Activated CD8-positive, alpha-beta memory T cell treated with anti-CD3 and anti-CD28 coated beads for 1 hour (primary cell): Measurements from ENCODE around the gene CYP4F22.
"Not testable (repeated sequence)": the region's sequence is repeated elsewhere in the genome, so short reads cannot be mapped to it uniquely, and the experiment has no call there.

Experiments used
- DNase-seq, 2 donors: peaks; one replicate each; pipeline ENCODE4 v3.0.0-alpha.2; 2020; ENCODE audit warnings: low read depth in 1 of 2; ENCODE audit errors: extremely low read depth in 1 of 2

Gene CYP4F22

DNA sequence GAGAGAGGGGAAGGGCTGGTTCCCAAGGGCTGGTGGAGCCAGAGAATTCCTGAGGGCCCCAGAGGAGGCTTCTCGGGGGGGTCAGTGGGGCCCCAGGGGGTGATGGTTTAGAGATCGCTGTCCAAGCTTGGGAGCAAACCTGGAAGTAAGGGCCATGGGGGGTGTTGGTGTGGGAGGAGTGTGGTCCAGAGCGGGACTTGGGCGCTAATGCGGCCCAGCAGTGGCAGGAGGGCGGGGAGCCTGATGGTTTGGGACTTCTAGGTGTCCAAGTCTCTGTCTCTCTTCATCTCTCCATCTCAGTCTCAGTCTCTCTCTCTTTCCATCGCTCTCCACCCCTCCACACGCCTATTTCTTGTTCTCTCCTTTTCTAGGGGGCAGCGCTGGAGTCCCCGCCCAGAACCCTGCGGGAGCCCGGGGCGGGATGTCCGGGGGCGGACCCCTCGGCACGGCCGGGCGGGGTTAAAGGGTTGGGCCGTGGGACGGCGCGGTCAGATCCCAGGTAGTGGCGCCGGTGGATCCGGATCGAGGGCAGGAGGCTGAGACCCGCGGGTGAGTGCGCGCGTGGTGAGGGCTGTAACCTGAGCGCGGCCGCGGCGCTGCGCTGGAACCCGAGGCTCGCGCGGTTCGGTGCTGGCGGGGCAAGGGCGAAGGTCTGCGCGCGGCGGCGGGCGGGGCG is at the start of gene CYP4F22:
CYP4F22 (plus strand) TSS at position 491 of the 676 bp plus-strand sequence. CDS start 16,812 bp downstream, outside the sequence.
- no peak for DNase-seq

DNA sequence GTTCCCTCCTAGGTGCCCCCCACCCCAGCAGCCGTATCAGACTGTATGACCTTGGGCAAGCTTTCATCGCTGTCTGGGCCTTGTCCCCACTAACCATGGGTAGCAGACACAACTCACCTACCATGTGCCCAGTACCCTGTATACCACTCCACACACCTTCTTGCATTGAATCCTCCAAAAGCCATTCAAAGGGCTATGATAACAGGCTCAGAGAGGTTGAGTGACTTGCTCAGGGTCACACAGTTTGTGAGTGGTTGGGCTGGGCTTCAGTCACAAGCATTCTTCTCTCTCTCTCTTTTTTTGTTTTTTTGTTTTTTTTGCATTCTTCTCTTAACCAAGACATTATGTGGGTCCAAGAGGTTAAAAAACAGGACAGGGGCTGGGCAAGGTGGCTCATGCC is 46.6 kb upstream of the CYP4F22 start:
- no peak for DNase-seq

DNA sequence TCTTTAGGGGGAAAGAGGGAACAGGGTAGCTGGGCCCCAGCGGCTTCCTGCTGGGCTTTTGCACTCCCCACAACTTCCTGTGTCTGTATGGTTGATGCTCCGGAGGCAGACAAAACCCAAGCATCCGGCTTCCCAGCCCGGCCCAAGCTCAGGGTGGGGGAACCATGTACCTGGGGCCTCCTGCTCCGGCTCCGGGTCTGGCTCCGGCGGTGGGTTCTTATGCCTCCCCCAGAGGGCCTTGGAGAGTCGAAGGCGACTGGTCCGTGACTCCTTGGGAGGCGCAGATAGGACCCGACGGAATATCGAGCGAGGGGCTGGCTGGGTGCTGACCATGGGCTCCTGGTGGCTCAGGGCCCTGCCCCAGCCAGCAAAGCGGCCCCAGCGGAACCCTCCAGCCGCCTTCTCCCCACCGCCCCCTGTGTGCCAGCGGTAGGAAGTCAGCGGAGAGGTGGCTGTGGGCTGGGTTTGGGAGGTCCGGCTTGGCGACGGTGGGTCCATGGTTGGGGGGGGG is 44.4 kb upstream of the CYP4F22 start:
- peak; percentile 52 to 60 for DNase-seq

DNA sequence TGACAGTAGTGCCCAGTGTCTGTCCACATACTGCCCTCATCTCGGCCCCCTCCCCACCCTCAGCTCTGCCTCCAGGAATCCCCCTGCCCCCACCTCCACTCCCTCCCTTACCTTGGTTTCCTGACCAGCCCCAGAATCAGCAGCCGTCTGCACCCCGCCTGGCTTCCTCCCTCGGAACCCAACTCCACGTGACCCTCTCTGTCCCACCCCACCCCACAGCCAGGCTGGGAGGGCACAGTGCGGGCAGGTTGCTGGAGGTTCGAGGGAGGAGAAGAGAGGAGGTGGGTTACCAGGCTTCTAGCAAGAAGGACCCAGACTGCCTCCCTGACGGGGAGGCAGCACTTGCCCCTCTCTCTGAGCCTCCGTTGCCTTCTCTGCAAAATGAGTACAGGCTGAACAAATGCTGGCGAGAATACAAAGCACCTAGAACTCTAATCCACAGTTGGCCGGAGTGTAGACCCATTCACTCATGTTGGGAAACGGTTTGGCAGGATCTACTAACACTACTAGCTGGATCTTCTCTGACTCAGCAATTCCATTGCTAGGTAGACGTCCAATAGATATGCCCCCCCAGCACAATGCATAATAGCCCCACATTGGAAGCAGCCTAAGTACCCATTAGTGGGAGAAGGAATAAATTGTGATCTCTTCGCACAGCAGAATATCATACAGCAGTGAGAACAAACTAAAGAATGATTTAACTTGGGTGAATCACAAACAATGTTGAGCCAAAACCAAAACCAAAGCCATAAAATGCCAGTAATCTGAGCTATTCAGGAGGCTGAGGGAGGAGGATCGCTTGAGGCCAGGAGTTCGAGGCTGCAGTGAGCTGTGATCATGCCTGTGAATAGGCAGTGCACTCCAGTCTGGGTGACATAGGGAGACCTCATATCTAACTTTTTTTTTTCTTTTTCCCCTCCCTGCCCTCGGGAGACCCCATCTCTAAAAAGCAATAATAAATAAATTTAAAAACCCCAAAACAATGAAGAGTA is 43.6 kb upstream of the CYP4F22 start, which contains the start of gene RASAL3:
RASAL3 (minus strand) TSS at position 151 of the 992 bp plus-strand sequence. CDS start 186 bp downstream, outside the sequence.
- DNase-seq: peak; percentile 48 to 61

DNA sequence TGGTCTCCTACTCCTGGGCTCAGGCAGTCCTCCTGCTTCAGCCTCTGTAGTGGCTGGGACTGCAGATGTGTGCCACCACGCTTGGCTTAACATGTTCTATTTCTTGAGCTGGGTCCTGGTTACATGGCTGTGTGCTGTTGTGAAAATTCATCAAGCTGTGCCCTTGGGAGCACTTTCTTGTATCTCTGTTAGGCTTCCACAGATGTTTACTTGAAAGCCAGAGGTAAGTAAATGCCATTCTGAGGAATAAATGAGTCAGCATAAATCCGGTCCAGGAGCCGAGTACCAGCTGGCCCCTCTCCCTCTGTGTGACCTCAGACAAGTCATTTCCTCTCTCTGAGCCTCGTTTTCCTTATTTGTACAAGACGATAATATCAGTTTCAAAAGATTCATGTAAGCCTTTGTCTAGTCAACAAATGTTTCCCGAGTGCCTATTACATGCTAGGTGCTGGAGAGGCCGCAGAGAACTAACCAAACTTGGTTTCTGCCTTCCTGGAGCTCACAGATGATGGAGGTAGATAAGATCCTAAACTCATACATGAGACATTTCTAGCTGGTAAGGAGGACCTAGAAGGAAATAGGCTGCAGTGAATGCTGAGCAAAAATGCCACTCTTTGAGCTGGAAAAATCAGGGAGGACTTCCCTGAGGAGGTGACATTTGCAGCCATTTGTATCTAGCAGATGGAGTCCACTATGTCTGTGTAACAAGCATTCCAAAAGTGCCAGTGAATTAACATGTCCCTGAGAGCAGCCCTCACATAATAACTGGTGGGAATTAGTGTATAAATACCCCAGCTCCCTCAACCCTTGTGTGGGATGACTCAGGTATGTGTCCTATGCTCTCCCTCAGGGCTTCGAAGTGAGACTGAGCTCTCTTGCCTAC is 41.2 kb upstream of the CYP4F22 start:
- peak; percentile 17 to 37 for DNase-seq

DNA sequence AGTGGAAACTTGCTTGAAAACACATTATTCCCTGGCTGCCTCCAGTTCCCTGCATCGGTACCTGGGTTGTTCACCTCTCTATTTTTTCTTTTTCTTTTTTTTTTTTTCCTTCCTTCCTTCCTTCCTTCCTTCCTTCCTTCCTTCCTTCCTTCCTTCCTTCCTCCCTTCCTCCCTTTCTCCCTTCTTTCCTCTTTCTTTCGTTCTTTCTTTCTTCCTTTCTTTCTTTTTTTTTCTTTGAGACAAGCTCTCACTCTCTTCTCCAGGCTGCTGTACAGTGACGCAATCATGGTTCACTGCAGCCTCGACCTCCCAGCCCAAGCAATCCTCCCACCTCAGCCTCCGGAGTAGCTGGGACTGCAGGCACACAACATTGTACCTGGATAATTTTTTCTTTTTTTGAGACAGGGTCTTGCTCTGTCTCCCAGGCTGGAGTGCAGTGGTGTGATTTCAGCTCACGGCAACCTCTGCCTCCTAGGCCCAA is 40.6 kb upstream of the CYP4F22 start:
- DNase-seq: no peak

DNA sequence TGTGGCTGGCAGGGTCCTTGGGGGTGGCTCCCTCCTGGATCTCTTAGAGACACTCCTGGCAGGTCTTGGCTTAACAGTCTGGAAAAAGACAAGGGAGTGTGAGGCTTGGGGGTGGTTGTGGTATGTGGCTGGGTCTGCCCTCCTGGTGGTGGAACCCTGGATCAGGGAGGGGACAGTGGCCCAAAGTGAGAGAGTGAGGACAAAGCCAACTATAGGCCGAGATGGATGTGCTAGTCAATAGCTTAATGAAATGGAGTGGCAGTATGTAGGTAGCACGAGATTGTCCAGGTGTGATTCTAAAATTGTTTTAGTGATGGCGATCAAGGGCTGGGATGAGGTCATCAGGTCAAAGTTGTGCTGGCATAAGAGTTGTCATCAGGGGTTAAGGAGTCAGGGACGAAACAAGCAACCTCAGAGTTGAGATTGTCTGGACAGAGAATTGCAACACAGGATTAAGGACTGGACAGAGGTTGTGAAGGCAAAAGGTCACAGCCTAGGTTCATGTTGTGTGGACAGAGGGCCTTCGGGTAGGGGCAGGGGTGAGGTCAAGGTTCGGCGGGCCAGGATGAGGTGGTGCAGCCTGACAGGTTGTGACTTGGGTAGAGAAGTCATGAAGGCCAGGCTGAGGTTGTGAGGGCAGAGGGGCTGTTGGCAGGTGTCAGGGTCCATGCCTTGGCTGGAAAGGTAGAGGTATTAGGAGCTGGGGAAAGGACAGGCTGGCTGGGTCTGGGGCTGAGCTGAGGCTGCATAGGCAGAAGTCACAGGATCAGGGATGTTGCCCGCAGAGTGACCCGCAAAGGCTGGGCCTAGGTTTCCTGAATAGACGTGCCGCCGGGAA is 39.4 kb upstream of the CYP4F22 start:
- no peak for DNase-seq

DNA sequence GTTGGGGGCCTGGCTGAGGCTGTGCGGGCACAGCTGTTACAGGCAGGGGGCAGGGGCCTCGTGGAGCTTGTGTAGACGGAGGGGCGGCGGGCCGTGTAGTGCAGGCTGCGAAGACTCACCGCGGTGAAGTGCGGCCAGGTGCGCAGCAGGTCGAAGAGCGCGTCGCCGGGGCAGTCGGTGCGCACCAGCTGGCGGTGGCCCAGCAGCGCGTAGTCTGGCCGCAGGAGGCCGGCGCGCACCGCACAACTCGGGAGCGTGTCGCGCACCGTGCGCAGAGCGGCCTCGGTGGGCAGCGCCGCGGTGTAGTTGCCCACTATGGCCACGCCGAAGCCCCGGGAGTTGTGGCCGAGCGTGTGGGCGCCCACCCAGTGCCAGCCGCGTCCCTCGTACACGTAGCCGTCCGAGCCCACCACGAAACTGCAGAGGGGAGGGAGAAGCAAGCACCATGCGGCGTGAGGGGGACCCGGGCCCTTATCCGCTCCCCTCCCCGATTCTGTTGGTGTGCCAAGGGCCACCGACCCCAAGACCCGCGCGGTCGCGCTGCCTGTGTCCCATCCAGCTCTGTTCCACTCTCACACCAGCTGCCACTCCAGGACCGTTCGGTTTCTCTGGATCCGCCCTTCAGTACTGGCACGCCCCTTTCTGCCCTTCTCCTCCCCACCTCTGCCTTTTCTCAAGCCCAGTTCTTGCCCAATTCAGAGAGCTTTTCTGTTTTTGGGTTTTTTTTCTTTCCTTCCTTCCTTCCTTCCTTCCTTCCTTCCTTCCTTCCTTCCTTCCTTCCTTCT is 38.6 kb upstream of the CYP4F22 start:
- no peak for DNase-seq

DNA sequence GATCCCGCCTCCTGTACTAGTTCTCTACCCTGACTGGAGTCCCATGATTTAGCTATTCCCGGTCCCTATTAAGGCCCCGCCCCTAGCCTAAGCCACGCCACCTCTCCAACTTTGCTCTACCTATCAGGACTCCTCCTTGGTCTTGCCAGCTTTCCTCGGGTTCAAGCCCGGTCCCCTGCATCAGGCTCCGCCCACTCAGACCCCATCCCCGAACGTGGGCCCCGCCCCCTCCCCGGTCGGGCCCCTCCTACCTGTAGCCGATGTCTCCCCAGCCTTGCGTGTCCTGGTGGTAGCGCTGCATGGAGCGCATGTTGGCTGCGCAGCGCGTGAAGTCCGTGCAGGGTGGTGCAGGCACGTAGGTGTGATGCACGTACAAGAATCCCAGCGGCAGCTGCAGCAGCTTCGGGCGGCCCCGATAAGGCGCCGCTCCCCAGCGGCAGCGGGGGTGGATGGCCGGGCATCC is 36.7 kb upstream of the CYP4F22 start:
- no peak for DNase-seq

DNA sequence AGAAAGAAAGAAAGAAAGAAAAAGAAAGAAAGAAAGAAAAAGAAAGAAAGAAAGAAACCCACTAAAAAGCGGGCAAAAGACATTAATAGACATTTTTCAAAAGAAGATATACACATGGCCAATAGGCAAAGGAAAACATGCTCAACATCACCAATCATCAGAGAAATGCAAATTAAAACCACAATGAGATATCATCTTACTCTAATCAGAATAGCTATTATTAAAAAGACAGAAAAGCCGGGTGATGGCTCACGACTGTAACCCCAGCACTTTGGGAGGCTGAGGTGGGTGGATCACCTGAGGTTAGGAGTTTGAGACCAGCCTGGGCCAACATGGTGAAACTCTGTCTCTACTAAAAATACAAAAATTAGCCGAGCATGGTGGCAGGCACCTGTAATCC is 34.5 kb upstream of the CYP4F22 start:
- DNase-seq: not testable (repeated sequence)

DNA sequence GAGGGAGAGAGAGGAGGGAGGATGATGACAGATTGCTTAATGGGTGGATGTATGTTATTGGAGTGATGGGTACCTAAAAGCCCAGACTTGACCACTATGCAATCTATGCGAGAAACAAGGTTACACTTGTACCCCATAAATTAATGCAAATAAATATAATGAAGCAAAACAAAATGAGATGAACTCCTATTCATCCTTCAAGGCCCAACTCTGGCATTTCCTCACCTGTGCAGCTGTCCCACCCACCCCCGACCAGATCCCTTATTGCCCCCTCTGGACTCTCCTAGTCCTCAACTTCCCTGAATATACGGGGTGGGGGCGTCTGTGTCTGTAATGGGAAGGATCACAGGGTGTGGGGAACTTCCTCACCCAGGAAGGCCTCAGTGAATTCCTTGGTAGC is 33.2 kb upstream of the CYP4F22 start:
- DNase-seq: no peak

DNA sequence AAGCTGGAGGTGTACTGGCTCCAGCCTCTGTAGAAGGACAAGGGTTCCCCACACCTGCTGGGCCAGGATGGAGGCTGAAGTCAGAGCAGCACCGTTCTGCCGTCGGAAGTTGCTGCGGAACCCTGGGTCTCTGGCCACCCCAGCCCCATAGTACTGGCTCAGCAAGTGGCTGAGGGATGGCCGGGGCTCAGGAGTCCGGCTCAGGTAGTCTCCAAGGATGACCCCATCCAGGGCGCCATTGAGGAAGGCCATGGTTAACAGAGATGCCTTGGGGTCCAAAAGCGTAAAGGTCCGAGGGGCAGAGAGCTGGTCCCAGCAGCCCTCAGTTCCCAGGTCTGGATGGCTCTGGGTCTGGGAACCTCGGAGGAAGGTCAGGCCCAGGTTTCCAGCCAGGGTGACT is 32.7 kb upstream of the CYP4F22 start:
- DNase-seq: no peak

DNA sequence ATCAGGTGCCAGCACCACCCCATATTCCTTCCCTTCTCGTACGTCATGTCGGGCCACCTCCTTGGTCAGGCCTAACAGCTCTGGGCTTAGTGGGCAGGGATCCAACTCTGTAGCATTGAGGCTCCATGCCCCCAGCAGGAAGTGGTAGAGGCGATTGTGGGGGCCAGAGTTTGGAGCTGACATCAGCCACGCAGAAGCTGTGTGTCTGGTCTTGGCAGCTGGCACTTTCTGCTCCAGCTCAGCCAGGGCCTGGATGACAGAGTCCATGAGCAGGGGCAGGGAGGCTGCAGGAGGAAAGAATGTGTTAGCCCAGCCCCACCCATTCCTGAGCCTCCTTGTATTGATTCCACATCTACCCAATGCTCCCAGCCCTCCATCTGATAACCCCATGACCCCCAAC is 32.0 kb upstream of the CYP4F22 start:
- DNase-seq: no peak

DNA sequence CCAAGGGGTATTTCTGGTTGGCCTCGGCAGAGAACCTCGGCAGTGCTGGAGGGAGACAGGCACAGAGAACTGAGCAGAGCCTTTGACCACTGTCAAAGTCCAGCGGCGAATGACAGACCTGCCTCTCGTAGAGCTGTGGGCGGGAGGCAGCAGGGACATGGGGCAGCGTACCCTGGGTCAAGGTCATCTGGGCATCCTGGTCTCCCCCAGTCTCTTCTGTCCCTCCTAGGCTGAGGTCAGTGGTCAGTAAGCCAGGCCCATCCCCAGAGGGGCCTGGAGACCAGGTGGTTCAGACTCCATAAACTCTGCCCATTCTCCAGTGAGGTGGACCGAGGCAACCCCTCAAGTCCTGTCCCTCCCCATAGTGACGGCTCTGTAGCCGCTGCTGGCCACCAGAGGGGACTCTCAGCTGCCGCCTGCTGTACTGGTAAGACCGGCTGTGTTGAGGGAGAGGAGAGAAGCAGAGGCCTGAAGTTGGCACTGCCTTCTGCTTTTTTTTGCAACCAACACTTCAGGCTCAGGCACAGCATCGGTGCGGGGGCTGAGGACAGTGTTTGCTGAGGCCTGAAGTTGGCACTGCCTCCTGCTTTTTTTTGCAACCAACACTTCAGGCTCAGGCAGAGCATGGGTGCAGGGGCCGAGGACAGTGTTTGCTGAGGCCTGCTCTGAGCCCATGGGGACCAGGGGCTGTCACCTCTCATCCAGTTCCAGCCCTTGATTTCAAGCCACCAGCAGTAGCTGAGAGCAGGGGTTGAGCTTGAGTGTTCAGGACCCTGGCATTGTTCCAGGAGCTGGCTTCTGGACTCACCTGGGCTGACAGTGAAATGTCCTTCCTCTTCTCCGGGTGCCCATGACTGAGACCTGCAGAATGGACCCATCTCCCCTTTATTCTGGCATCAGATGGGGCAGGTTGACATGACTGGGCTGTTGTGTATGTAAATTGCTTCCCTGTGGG is 28.7 kb upstream of the CYP4F22 start, which contains the start of gene PGLYRP2:
PGLYRP2 (minus strand) TSS at position 111 of the 955 bp plus-strand sequence. CDS start 130 bp downstream, outside the sequence.
- no peak for DNase-seq

DNA sequence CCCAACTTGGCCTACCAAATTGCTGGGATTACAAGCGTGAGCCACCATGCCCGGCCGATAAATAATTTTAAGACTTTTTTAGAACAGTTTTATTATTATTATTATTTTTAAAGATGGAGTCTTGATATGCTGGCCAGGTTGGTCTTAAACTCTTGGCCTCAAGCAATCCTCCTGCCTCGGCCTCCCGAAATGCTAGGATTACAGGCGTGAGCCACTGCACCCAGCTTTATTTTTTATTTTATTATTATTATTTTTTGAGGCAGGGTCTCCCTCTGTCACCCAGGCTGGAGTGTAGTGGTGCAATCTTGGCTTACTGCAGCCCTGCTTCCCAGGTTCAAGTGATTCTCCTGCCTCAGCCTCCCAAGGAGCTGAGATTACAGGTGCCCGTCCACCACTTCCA is 27.3 kb upstream of the CYP4F22 start:
- not testable (repeated sequence) for DNase-seq

DNA sequence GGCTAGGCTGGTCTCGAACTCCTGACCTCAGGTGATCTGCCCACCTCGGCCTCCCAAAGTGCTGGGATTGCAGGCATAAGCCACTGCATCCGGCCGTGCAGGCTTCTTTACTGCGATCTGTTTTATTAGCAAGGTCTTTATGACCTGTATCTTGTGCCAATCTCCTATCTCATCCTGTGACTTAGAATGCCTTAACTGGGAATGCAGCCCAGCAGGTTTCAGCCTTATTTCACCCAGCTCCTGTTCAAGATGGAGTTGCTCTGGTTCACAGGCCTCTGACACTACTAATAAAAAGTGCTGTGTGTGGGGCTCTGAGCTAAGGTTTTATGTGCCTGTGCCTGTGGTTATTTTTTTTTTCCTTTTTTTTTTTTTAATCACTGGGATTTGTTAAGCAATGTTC is 22.6 kb upstream of the CYP4F22 start:
- not testable (repeated sequence) for DNase-seq

DNA sequence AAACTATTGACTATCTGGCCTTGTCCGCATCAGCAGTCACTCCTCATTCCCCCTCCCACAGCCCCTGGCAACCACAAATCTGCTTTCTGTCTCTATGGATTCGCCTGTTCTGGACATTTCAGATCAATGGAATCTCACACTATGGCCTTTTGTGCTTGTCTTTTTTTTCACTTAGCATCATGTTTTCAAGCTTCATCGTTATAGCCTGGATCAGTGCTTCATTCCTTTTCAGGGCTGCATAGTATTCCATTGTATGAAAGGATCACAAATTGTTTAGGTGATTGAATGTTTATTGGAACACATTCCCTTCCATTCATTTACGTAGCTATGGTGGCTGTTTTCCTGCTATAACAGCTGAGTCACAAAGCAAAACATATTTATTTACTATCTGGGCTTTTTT is 21.3 kb upstream of the CYP4F22 start:
- DNase-seq: no peak
